Mesenteric fat pad (tissue), 1 donor: ENCODE results near the gene ATG7. TPM values are rescaled to one million over a fixed set of nuclear protein-coding genes. Genes with fewer than 3 reads are reported as not detected.
"Not testable (repeated sequence)": the region's sequence is repeated elsewhere in the genome, so short reads cannot be mapped to it uniquely, and the experiment has no call there.

Source experiments
- DNase-seq: peaks from one replicate; pipeline ENCODE4 v3.0.0-alpha.2; 2020; ENCODE audit warnings: low spot score
- total RNA-seq: library from RNA; stranded (reverse); fragmentation: NEBNext Ultra II Directional; extraction: Animal tissue kit (Norgen Biotek cat#: 25700); gene quantifications from one replicate; pipeline ENCODE4 v1.2.1, GENCODE V29; 2021
- donor health status: DM: yes; HTN: yes; CAD: no.

ATG7 gene
- total RNA-seq, 1 donor from 2014 or later = 48.0 TPM

- no peak for DNase-seq
Measured at GRCh38 chr3:11564577-11565001, 292.4 kb downstream of the ATG7 start.

- no peak for DNase-seq
Measured at GRCh38 chr3:11565072-11565471, 292.9 kb downstream of the ATG7 start.

GRCh38 chr3:11565492-11565891 lies 293.3 kb downstream of the ATG7 start:
- DNase-seq = no peak

- DNase-seq = no peak
Measured at GRCh38 chr3:11565932-11566331, 293.7 kb downstream of the ATG7 start.

- DNase-seq = no peak
Measured at GRCh38 chr3:11566478-11566877, 294.3 kb downstream of the ATG7 start.

- no peak for DNase-seq
Measured at GRCh38 chr3:11566916-11567315, 294.7 kb downstream of the ATG7 start.

GRCh38 chr3:11567516-11568467 lies 295.6 kb downstream of the ATG7 start:
- no peak for DNase-seq

- DNase-seq = no peak
Measured at GRCh38 chr3:11568503-11569155, 296.4 kb downstream of the ATG7 start.

GRCh38 chr3:11569156-11569741 lies 297.1 kb downstream of the ATG7 start:
- DNase-seq = no peak

- DNase-seq = no peak
Measured at GRCh38 chr3:11570251-11570650, 298.1 kb downstream of the ATG7 start.

- no peak for DNase-seq
Measured at GRCh38 chr3:11570789-11571495, 298.7 kb downstream of the ATG7 start.

GRCh38 chr3:11572660-11573059 lies 300.5 kb downstream of the ATG7 start:
- DNase-seq = not testable (repeated sequence)

- DNase-seq = no peak
Measured at GRCh38 chr3:11574981-11575669, 302.9 kb downstream of the ATG7 start.

- no peak for DNase-seq
Measured at GRCh38 chr3:11575677-11576076, 303.5 kb downstream of the ATG7 start.

GRCh38 chr3:11576453-11576852 lies 304.3 kb downstream of the ATG7 start:
- DNase-seq = no peak

- no peak for DNase-seq
Measured at GRCh38 chr3:11578169-11578568, 306.0 kb downstream of the ATG7 start.

GRCh38 chr3:11580645-11581044 lies 308.4 kb downstream of the ATG7 start:
- DNase-seq = no peak

GRCh38 chr3:11581237-11582190 lies 309.3 kb downstream of the ATG7 start:
- DNase-seq = no peak

GRCh38 chr3:11582191-11582968 lies 310.2 kb downstream of the ATG7 start:
- no peak for DNase-seq
